GM18502 (cell line): Measurements from ENCODE around the gene CCDC89.
"Not testable (repeated sequence)": the region's sequence is repeated elsewhere in the genome, so short reads cannot be mapped to it uniquely, and the experiment has no call there.

Experiments used
- ATAC-seq: cut with Tn5 transposase; IDR thresholded peaks from one replicate; pipeline ENCODE4 v1.9.1; 2021; ENCODE audit warnings: mild to moderate bottlenecking; ENCODE audit not compliant: unreplicated experiment, poor library complexity

CCDC89 gene

GRCh38 chr11:85658180-85658579 lies 27.8 kb downstream of the CCDC89 start:
- ATAC-seq: no peak

- no peak for ATAC-seq
These were observed 29.2 kb downstream of the CCDC89 start for GRCh38 chr11:85656777-85657176.

GRCh38 chr11:85654343-85654742 lies 31.7 kb downstream of the CCDC89 start:
- not testable (repeated sequence) for ATAC-seq

- no peak for ATAC-seq
These were observed 33.1 kb downstream of the CCDC89 start for GRCh38 chr11:85652786-85653447.

GRCh38 chr11:85651118-85651517 lies 34.9 kb downstream of the CCDC89 start:
- no peak for ATAC-seq

GRCh38 chr11:85647604-85648299 lies 38.2 kb downstream of the CCDC89 start, which contains the start of gene TMEM126A:
Gene TMEM126A (plus strand): TSS chr11:85647967. CDS start chr11:85650256, 2,289 bp downstream.
- peak; percentile 100 for ATAC-seq

GRCh38 chr11:85647078-85647477 lies 38.9 kb downstream of the CCDC89 start:
- no peak for ATAC-seq

GRCh38 chr11:85643191-85643614 lies 42.8 kb downstream of the CCDC89 start:
- no peak for ATAC-seq

GRCh38 chr11:85634747-85635146 lies 51.2 kb downstream of the CCDC89 start:
- ATAC-seq: no peak
